Body of pancreas (tissue), 4 donors: ENCODE results near the gene MC1R.
"Not testable (repeated sequence)": the region's sequence is repeated elsewhere in the genome, so short reads cannot be mapped to it uniquely, and the experiment has no call there.

Experiments used
- CTCF ChIP-seq, 7 experiments: fragments of 450-650 bp in 4 of 7; fragments of 200-600 bp in 3 of 7; sonication (generic) in 3 of 7; IDR thresholded peaks; one replicate each; pipeline ENCODE4 v1.5.1; 2016 to 2019; ENCODE audit warnings: antibody characterized with exemption in 7 of 7
- POLR2A ChIP-seq, 3 donors: fragments of 450-650 bp; IDR thresholded peaks; one replicate each; pipeline ENCODE4 v1.6.1; 2016; ENCODE audit warnings: antibody characterized with exemption in 3 of 3, mild to moderate bottlenecking in 2 of 3

GRCh38 chr16:89968074-89968473, 49.4 kb downstream of the MC1R start:
- TF ChIP-seq CTCF, POLR2A (IDR thresholded peaks at IDR 0.05): not testable (repeated sequence)
